ENCODE measurements around the gene PITPNB. TPM values are rescaled to one million over a fixed set of nuclear protein-coding genes. Genes with fewer than 3 reads are reported as not detected.
A peak's percentile ranks its signal among the peaks of the same experiment; 100 is the strongest.

The PITPNB gene
- total RNA-seq, 4 donors from 2014 or later = 49.2 to 95.0 (median 75.6) TPM

- DNase-seq (ENCODE audit: low spot score) (no peak), ATAC-seq (ENCODE audit: low FRiP score) (no peak)
- TF ChIP-seq CTCF (IDR thresholded peaks at IDR 0.05) = no peak
These were observed 48.5 kb downstream of the PITPNB start for GRCh38 chr22:27870234-27871191.

GRCh38 chr22:27868732-27869282 lies 50.2 kb downstream of the PITPNB start:
- no peak for DNase-seq (ENCODE audit: low spot score)
- TF ChIP-seq CTCF (IDR thresholded peaks at IDR 0.05) = no peak
- ATAC-seq (ENCODE audit: low FRiP score) = no peak

GRCh38 chr22:27867953-27868731 lies 50.9 kb downstream of the PITPNB start:
- ATAC-seq (ENCODE audit: low FRiP score) (no peak), DNase-seq (ENCODE audit: low spot score) (no peak)
- no peak for TF ChIP-seq CTCF (IDR thresholded peaks at IDR 0.05)

GRCh38 chr22:27867085-27867952 lies 51.7 kb downstream of the PITPNB start:
- no peak for ATAC-seq (ENCODE audit: low FRiP score)

GRCh38 chr22:27866135-27867084 lies 52.6 kb downstream of the PITPNB start:
- ATAC-seq (ENCODE audit: low FRiP score) (peak; percentile 69), DNase-seq (ENCODE audit: low spot score) (no peak)
- no peak for TF ChIP-seq CTCF (IDR thresholded peaks at IDR 0.05)

More at GRCh38 chr22:27867085-27867952, 51.7 kb downstream of the PITPNB start:
- TF ChIP-seq CTCF (IDR thresholded peaks at IDR 0.05) = no peak
- no peak for DNase-seq (ENCODE audit: low spot score)

Data from omental fat pad (tissue), 4 donors.